Coronary artery (tissue), 2 donors: ENCODE data around the gene DLD.

Source experiments
- DNase-seq: peaks from one replicate; pipeline ENCODE4 v3.0.0-alpha.2; 2017; ENCODE audit warnings: low spot score
- H3K27ac ChIP-seq, 2 donors: fragments of 200-600 bp; sonication (generic); one replicate each; pipeline ENCODE4 v1.5.1; 2016 to 2019
- H3K4me3 ChIP-seq: fragments of 200-600 bp; sonication (generic); 2 replicates; pipeline ENCODE4 v1.5.1; 2016; ENCODE audit warnings: mild to moderate bottlenecking, moderate library complexity
- CTCF ChIP-seq: fragments of 200-600 bp; sonication (generic); IDR thresholded peaks from one replicate; pipeline ENCODE4 v1.5.1; 2019; ENCODE audit warnings: antibody characterized with exemption

DLD gene

GRCh38 chr7:107850643-107851042 is 40.3 kb upstream of the DLD start:
- Histone ChIP-seq H3K27ac (no peak overlapping the region), H3K4me3 (no peak overlapping the region)
- no peak for TF ChIP-seq CTCF
- DNase-seq = no peak

GRCh38 chr7:107854454-107854853 is 36.5 kb upstream of the DLD start:
- DNase-seq = no peak
- Histone ChIP-seq H3K4me3 (no peak overlapping the region), H3K27ac (no peak overlapping the region)
- TF ChIP-seq CTCF = no peak

GRCh38 chr7:107854989-107855388 is 36.0 kb upstream of the DLD start:
- no peak for DNase-seq
- TF ChIP-seq CTCF = no peak
- Histone ChIP-seq H3K27ac (no peak overlapping the region), H3K4me3 (no peak overlapping the region)

GRCh38 chr7:107856806-107857540 is 34.0 kb upstream of the DLD start:
- no peak for DNase-seq
- no peak overlapping the region for H3K27ac ChIP-seq
- TF ChIP-seq CTCF = no peak
- no peak overlapping the region for H3K4me3 ChIP-seq

- DNase-seq = no peak
- no peak overlapping the region for H3K4me3 ChIP-seq
- no peak overlapping the region for H3K27ac ChIP-seq
- no peak for TF ChIP-seq CTCF
These were observed 33.5 kb upstream of the DLD start for GRCh38 chr7:107857541-107857912.

GRCh38 chr7:107858280-107858679 is 32.7 kb upstream of the DLD start:
- no peak overlapping the region for H3K4me3 ChIP-seq
- no peak for TF ChIP-seq CTCF
- no peak for DNase-seq
- H3K27ac ChIP-seq = no peak overlapping the region

GRCh38 chr7:107860279-107860961 is 30.6 kb upstream of the DLD start:
- no peak for DNase-seq
- Histone ChIP-seq H3K27ac (no peak overlapping the region), H3K4me3 (no peak overlapping the region)
- TF ChIP-seq CTCF = no peak
